Measurements from ENCODE around the gene BLM. TPM values are rescaled to one million over a fixed set of nuclear protein-coding genes. Genes with fewer than 3 reads are reported as not detected.

Gene BLM
- total RNA-seq, 1 experiment from 2014 or later = 24.6 TPM

GRCh38 chr15:90713081-90713480 lies 4.1 kb upstream of the BLM start:
- no peak for TF ChIP-seq YY1 (IDR thresholded peaks at IDR 0.05; ENCODE audit: extremely low read depth, insufficient replicate concordance, low read depth, low read length)
- TF ChIP-seq RAD21 (IDR thresholded peaks at IDR 0.05; ENCODE audit: low read depth) = no peak
- no peak for TF ChIP-seq CBX3 (IDR thresholded peaks at IDR 0.05; ENCODE audit: low read depth)
- TF ChIP-seq TCF7L2 (IDR thresholded peaks at IDR 0.05; ENCODE audit: borderline replicate concordance, extremely low read depth, insufficient read depth, insufficient read length) = no peak
- no peak for TF ChIP-seq MAX (IDR thresholded peaks at IDR 0.05)
- TF ChIP-seq ZFX (IDR thresholded peaks at IDR 0.05) = no peak
- no peak for TF ChIP-seq POLR2A (IDR thresholded peaks at IDR 0.05; ENCODE audit: borderline replicate concordance, extremely low read depth, insufficient read depth, insufficient read length)
- no peak for TF ChIP-seq JUND (IDR thresholded peaks at IDR 0.05)
- no peak for TF ChIP-seq SIN3A (IDR thresholded peaks at IDR 0.05; ENCODE audit: low read depth)
- no peaks in the 10 kb centered on the region for H3K9me3 ChIP-seq (ENCODE audit: control insufficient read depth in 1 of 2, insufficient read depth in 1 of 2, low read depth in 1 of 2, low read length in 2 of 2)
- peaks cover 5 to 15% of the 10 kb centered on the region in 2 experiments for H3K4me1 ChIP-seq (ENCODE audit: control insufficient read depth in 1 of 2, insufficient read depth in 2 of 2, low read length in 2 of 2)
- H3K36me3 ChIP-seq (ENCODE audit: control insufficient read depth in 1 of 2, insufficient read depth in 2 of 2, low read length in 2 of 2) = no peaks in the 10 kb centered on the region
- H3K9ac ChIP-seq (ENCODE audit: low read length) = no peak overlapping the region
- no peak overlapping the region for H3K27ac ChIP-seq (ENCODE audit: low read depth, low read length)
- ATAC-seq (no peak), DNase-seq (ENCODE audit: low read depth, low spot score) (no peak)
- CTCF ChIA-PET = no interaction called here
- POLR2A ChIA-PET = no interaction called here
- peaks cover 8% of the 10 kb centered on the region for H3K79me2 ChIP-seq (ENCODE audit: insufficient read depth, low read length)
- intact Hi-C loops (cut with micrococcal nuclease) = no loop called here
- no TSS peak for BruUV-seq (replicated peaks)
- RAD21 ChIA-PET (ENCODE audit: low non-redundant PET in 1 of 2, low total read pairs in 2 of 2, uncharacterized antibody in 2 of 2, unreplicated experiment in 2 of 2) = no interaction called here
- H4K20me1 ChIP-seq (ENCODE audit: insufficient read depth) = no peaks in the 10 kb centered on the region
- H3K27me3 ChIP-seq (ENCODE audit: insufficient read depth, low read length) = no peaks in the 10 kb centered on the region
- H3K4me3 ChIP-seq (replicated peaks in 1 of 2; ENCODE audit: low read depth in 1 of 2, low read length in 2 of 2) = no peak overlapping the region
- no peak overlapping the region for H3K4me2 ChIP-seq (ENCODE audit: low read length)
- H2AFZ ChIP-seq (ENCODE audit: low read depth, low read length, poor library complexity, severe bottlenecking) = no peak overlapping the region
- H3K9me2 ChIP-seq (ENCODE audit: insufficient read depth) = no peaks in the 10 kb centered on the region

GRCh38 chr15:90716317-90716975 lies 700 bp upstream of the BLM start:
- ATAC-seq = peak; percentile 33
- Histone ChIP-seq H3K27me3 (ENCODE audit: insufficient read depth, low read length) (no peaks in the 10 kb centered on the region), H3K9me2 (ENCODE audit: insufficient read depth) (no peaks in the 10 kb centered on the region), H3K36me3 (ENCODE audit: control insufficient read depth in 1 of 2, insufficient read depth in 2 of 2, low read length in 2 of 2) (no peaks in the 10 kb centered on the region), H3K79me2 (ENCODE audit: insufficient read depth, low read length) (peaks cover 42% of the 10 kb centered on the region), H3K4me2 (ENCODE audit: low read length) (peak overlapping the region; percentile 82), H4K20me1 (ENCODE audit: insufficient read depth) (no peaks in the 10 kb centered on the region), H3K4me1 (ENCODE audit: control insufficient read depth in 1 of 2, insufficient read depth in 2 of 2, low read length in 2 of 2) (peaks cover 11 to 19% of the 10 kb centered on the region in 2 experiments), H3K27ac (ENCODE audit: low read depth, low read length) (peak overlapping the region; percentile 48), H3K9me3 (ENCODE audit: control insufficient read depth in 1 of 2, insufficient read depth in 1 of 2, low read depth in 1 of 2, low read length in 2 of 2) (no peaks in the 10 kb centered on the region), H3K4me3 (replicated peaks in 1 of 2; ENCODE audit: low read depth in 1 of 2, low read length in 2 of 2) (peak overlapping the region; percentile 75 to 80), H3K9ac (ENCODE audit: low read length) (peak overlapping the region; percentile 84), H2AFZ (ENCODE audit: low read depth, low read length, poor library complexity, severe bottlenecking) (peak overlapping the region; percentile 59)
- ChIA-PET CTCF (interaction anchor here (0.8 to 1.1 kb wide), 3 partner anchors 53 to 170 kb away, joined by 3 to 4 read pairs (median 4); no protein-coding TSS in a partner anchor), POLR2A (interaction anchor here (0.6 to 1.9 kb wide), 3 partner anchors 13 to 30 kb away, joined by 3 to 7 read pairs (median 4); no protein-coding TSS in a partner anchor), RAD21 (ENCODE audit: low non-redundant PET in 1 of 2, low total read pairs in 2 of 2, uncharacterized antibody in 2 of 2, unreplicated experiment in 2 of 2) (no interaction called here)
- intact Hi-C loops (cut with micrococcal nuclease) = loop anchor here (5.0 kb wide), 1 partner anchor 146 kb away; no protein-coding TSS in a partner anchor
- TSS peak; percentile 91 for BruUV-seq (replicated peaks)
- TF ChIP-seq ZNF274 (IDR thresholded peaks at IDR 0.05; ENCODE audit: low read depth, low read length) = no peak
- TF ChIP-seq POLR2A (IDR thresholded peaks at IDR 0.05; ENCODE audit: borderline replicate concordance, extremely low read depth, insufficient read depth, insufficient read length) = no peak
- TF ChIP-seq CTCF (IDR thresholded peaks at IDR 0.05 in 2 of 3, conservative IDR thresholded peaks at IDR 0.05 in 1 of 3; ENCODE audit: borderline replicate concordance in 1 of 3, insufficient read depth in 1 of 3, low read depth in 2 of 3, low read length in 2 of 3) = no peak
- peak; percentile 34; the same call in 1 of the 2 replicates for TF ChIP-seq CBX3 (IDR thresholded peaks at IDR 0.05; ENCODE audit: low read depth)
- DNase-seq (ENCODE audit: low read depth, low spot score) = no peak

Data from HCT116 (cell line).